NCI-H1105 treated with DMSO at 0.1 percent for 48 hours (cell line): ENCODE measurements around the gene MAP3K12.
A peak's percentile ranks its signal among the peaks of the same experiment; 100 is the strongest.
"Not testable (repeated sequence)": the region's sequence is repeated elsewhere in the genome, so short reads cannot be mapped to it uniquely, and the experiment has no call there.

Experiments used
- DNase-seq: peaks from one replicate; lab custom pipeline; 2025; lab: John Stamatoyannopoulos, UW

The MAP3K12 gene, protein sequence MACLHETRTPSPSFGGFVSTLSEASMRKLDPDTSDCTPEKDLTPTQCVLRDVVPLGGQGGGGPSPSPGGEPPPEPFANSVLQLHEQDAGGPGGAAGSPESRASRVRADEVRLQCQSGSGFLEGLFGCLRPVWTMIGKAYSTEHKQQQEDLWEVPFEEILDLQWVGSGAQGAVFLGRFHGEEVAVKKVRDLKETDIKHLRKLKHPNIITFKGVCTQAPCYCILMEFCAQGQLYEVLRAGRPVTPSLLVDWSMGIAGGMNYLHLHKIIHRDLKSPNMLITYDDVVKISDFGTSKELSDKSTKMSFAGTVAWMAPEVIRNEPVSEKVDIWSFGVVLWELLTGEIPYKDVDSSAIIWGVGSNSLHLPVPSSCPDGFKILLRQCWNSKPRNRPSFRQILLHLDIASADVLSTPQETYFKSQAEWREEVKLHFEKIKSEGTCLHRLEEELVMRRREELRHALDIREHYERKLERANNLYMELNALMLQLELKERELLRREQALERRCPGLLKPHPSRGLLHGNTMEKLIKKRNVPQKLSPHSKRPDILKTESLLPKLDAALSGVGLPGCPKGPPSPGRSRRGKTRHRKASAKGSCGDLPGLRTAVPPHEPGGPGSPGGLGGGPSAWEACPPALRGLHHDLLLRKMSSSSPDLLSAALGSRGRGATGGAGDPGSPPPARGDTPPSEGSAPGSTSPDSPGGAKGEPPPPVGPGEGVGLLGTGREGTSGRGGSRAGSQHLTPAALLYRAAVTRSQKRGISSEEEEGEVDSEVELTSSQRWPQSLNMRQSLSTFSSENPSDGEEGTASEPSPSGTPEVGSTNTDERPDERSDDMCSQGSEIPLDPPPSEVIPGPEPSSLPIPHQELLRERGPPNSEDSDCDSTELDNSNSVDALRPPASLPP

GRCh38 chr12:53499266-53500141 lies at the start of gene MAP3K12:
MAP3K12 (minus strand) TSS chr12:53499458; CDS start chr12:53487391, 12,067 bp downstream.
- DNase-seq = peak; percentile 34

GRCh38 chr12:53548354-53548753 lies 49.1 kb upstream of the MAP3K12 start:
- DNase-seq = not testable (repeated sequence)

DNA sequence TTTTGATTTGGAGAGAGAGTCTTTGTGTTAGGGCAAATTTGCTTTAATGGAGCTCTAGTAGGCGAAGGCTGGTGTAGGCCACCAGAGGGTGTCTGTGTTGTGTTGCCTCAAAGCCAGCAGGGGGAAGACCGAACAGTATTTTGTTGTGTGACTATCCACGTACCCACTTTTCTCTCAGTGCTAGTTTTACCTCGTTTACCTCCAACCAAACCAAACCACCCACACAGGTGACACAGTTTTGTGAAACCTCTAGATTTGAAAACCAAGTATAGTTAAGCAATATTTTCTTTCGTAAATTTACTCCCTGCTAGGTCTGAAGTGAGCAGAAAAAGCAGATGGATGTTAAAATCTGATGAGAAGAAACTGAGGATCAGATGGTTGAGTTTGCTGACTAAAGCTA lies 44.3 kb upstream of the MAP3K12 start:
- peak; percentile 6 for DNase-seq

DNA sequence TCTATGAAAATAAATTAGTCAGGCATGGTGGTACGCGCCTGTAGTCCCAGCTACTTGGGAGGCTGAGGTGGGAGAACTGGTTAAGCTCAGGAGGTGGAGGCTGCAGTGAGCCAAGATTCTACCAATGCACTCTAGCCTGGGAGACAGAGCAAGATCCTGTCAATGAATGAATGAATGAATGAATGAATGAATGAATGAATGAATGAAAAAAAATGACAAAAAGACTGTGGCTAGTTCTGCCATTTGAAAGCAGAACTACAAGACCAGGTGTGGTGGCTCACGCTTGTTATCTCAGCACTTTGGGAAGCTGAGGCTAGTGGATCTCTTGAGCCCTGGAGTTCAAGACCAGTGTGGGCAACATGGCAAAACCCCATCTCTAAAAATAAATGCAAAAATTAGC lies 40.3 kb upstream of the MAP3K12 start:
- DNase-seq = no peak

DNA sequence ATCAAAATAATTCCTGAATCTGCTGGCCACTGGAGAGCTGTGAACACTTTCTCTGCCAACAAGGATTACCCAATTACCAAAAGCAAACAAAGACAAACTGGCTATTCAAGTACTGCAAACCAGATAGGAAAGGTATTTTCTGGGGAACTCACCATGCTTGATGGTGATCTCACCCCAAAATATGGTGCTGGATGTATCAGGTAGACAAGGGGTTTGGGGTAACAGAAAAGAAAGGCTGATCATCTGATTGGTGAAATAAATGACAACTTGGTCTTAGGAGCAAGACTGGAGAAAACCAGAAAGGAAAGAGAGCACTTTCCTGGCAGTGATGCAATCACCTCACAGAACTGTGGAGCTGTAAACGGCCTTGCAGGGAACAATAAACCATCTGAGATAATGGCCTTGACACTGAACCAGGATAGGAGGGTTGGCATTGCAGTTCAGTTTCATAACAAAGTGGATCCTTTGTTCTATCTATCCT lies 39.0 kb upstream of the MAP3K12 start:
- peak; percentile 35 for DNase-seq

GRCh38 chr12:53536962-53537361 lies 37.7 kb upstream of the MAP3K12 start:
- DNase-seq = no peak

DNA sequence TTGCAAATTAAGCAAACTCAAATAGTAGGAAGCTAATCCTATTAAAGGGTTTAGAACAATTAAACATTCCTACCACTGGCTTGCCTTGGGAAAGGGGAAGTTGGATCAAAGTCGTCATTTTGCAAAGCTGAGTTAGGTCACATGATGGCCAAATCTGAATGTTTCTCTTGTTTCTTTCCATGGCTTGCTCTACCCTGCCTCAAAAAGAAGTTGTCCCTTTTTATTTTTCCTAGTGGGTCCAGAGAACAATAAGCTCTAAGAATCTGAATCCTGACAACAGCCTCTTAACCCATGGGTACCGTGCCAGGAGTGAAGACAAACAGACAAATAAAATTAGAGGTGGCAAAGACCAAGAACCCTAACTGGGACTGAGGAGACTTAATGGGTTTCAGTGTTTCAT lies 34.2 kb upstream of the MAP3K12 start:
- DNase-seq = no peak

GRCh38 chr12:53532524-53533445 lies 33.5 kb upstream of the MAP3K12 start:
- DNase-seq = no peak

DNA sequence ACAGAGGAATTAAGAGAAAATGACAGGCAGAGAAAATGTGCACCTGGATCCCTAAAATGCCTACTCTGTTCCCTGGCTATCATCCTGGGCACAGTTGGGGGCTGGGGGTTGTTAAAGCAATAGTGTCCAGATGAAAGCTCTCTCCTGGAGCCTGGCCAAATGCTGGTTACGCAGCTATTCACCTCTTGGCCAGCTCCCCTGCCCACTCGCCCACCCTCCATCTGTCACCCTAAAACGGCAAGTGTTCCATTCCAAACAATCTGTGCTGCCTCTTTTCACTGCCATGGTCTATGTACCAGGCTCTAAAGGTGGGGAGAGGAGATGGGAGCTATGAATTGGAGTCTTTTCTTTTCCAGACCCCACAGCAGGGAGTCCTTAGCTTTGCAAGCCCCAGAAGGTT lies 32.8 kb upstream of the MAP3K12 start:
- DNase-seq = no peak

- no peak for DNase-seq
Observed at GRCh38 chr12:53530920-53531319, 31.7 kb upstream of the MAP3K12 start.

GRCh38 chr12:53530061-53530460 lies 30.8 kb upstream of the MAP3K12 start:
- no peak for DNase-seq

GRCh38 chr12:53524476-53524875 lies 25.2 kb upstream of the MAP3K12 start:
- DNase-seq = no peak

DNA sequence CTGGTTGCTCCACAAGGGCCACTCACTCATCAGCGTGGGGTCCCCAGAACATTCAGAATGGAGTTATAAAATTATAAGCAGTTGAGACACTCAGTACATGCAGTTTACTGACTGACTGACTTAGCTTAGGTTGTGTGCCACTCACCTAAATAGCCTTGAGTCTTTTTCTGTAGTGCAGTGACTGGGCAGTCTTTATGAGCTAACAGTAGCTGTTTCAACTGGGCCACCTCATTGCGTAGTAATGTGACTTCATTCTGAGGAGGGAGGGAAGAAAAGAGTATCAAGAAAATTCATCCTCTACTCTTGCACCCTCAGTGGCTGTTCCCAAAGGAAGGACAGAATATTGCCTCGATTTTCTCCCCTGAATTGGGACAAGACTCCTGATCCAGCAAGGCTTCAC lies 23.9 kb upstream of the MAP3K12 start:
- DNase-seq = no peak

GRCh38 chr12:53518381-53518780 lies 19.1 kb upstream of the MAP3K12 start:
- no peak for DNase-seq

DNA sequence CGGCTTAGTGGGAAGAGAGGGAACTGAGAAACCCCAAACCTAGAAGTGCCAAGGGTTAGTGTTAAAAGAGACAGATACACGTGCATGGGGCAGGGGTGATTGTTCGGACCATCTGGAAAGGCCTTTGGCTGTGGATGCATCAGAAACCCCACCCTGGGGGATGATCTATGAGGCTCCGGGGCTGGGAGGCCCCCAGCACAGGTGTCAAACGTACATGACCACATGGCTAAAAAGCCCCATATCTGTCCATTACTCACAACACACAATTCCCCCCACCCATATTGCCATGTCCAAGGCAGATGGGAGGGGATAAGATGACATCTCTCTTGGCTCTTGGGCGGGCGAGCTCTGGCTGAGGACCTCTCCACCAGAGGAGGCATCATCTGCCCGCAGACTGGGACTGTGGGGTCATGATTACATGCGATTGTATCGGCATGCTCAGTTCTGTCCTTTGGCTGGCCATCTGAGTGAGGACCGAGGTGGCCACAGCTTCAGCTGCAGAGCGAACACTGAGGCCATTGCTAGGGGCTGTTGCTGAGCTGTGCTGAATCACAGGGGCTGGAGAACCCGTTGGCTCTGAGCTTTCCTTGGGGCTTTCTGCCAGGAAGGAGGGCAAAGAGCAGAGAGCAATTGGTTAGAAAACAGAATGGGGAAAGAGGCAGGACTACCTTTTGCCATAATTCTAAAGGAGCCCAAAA lies 17.6 kb upstream of the MAP3K12 start:
- DNase-seq = no peak

DNA sequence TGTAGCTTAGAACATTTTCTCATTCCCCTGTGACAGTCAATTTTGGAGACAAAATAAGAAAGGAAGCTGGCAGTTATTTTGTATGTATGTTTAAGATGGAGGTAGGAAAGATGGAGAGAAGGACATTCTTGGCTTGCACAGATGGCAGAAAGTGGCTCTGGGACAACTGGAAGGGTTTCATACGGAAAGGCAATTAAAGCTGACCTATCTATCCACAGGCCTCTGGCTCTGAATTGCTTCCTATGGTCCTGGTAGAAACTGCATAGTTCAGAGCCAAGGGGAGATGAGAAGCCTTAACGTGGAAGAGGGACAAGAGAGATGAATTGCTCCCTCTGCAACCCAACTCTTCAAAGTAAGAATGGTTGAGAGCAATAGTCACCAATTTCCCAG lies 16.0 kb upstream of the MAP3K12 start:
- DNase-seq = no peak

DNA sequence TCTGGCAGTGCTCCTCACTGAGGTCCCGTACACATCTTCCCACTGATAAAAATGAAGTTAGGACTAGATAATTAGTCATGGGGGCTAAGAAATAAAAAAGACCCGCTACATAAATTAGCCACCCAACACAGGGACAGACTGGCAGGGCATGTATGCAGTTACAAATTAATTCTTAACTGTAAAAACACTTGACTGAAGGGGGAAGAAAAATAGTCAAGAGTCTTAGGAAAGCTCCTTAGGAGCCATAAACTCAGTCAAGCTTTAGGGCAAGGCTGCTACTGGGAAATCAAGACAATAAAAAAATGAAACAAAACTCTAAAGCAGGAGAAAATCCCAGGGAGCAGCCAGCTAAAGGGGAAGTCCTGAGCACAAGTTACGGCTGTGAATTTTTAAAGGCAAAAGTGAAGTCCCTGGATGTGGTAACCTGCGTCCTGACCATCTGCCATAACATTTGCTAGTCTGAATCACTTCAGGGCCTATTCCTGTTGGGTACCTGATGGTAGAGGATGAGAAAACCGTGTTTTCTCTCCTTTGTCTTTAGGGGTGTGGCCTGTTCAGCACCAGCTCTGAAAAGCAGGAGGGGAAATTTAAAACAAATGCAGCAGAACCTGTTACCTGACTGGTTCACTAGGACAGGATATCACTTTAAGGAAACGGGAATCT lies 15.5 kb upstream of the MAP3K12 start:
- no peak for DNase-seq

GRCh38 chr12:53513712-53514410 lies 14.6 kb upstream of the MAP3K12 start:
- no peak for DNase-seq
